AG09309 (cell line): ENCODE data around the gene SLC25A5.

ENCODE experiments used
- DNase-seq: peaks from one replicate; pipeline ENCODE4 v3.0.0-alpha.2; 2010; ENCODE audit warnings: low read depth
- H3K4me3 ChIP-seq: 2 replicates; pipeline ENCODE4 v1.5.1; 2011; ENCODE audit warnings: mild to moderate bottlenecking, low read depth, low read length, moderate library complexity; ENCODE audit not compliant: control insufficient read depth
- CTCF ChIP-seq: IDR thresholded peaks from 2 replicates; pipeline ENCODE4 v1.5.1; 2011; ENCODE audit warnings: mild to moderate bottlenecking, low read depth, low read length, inconsistent platforms; ENCODE audit not compliant: insufficient read depth, control insufficient read depth; ENCODE audit errors: missing control alignments

SLC25A5 gene

GRCh38 chrX:119505945-119506344 is 37.7 kb downstream of the SLC25A5 start:
- DNase-seq = no peak
- TF ChIP-seq CTCF = no peak
- no peak overlapping the region for H3K4me3 ChIP-seq

- H3K4me3 ChIP-seq = no peak overlapping the region
- no peak for DNase-seq
- TF ChIP-seq CTCF = no peak
These were observed 39.0 kb downstream of the SLC25A5 start for GRCh38 chrX:119507206-119507605.

- peak; percentile 28 for DNase-seq
- TF ChIP-seq CTCF = peak; percentile 79
- no peak overlapping the region for H3K4me3 ChIP-seq
These were observed 44.0 kb downstream of the SLC25A5 start for GRCh38 chrX:119512146-119512800.

GRCh38 chrX:119516157-119516702 is 48.0 kb downstream of the SLC25A5 start:
- H3K4me3 ChIP-seq = no peak overlapping the region
- peak; percentile 76 for TF ChIP-seq CTCF
- no peak for DNase-seq

- no peak for DNase-seq
- no peak for TF ChIP-seq CTCF
- H3K4me3 ChIP-seq = no peak overlapping the region
These were observed 50.1 kb downstream of the SLC25A5 start for GRCh38 chrX:119518371-119518770.
